ENCODE measurements around the gene FBN1. TPM values are rescaled to one million over a fixed set of nuclear protein-coding genes. Genes with fewer than 3 reads are reported as not detected.

Gene FBN1
- total RNA-seq, 1 experiment from 2014 or later = 0.43 TPM

GRCh38 chr15:48631176-48631770, 14.2 kb downstream of the FBN1 start:
- no peak for DNase-seq
- no peak for TF ChIP-seq CTCF (IDR thresholded peaks at IDR 0.05; ENCODE audit: insufficient read depth in 1 of 2, low read depth in 1 of 2, low read length in 1 of 2, severe bottlenecking in 1 of 2, unreplicated experiment in 1 of 2)
- no peak overlapping the region for H3K4me3 ChIP-seq (ENCODE audit: low read depth, low read length)
- ChIA-PET POLR2A (no interaction called here), CTCF (no interaction called here)
- H3K36me3 ChIP-seq (ENCODE audit: control insufficient read depth, insufficient read depth, low read length) = no peaks in the 10 kb centered on the region
- no peaks in the 10 kb centered on the region for H3K9me3 ChIP-seq
- no TSS peak for BruUV-seq (replicated peaks)
- no peak overlapping the region for H3K4me3 Mint-ChIP-seq (ENCODE audit: unreplicated experiment)
- H3K4me1 Mint-ChIP-seq (ENCODE audit: low read depth, unreplicated experiment) = no peaks in the 10 kb centered on the region
- no peaks in the 10 kb centered on the region for H3K36me3 Mint-ChIP-seq (ENCODE audit: insufficient read depth, unreplicated experiment)
- peaks cover 14% of the 10 kb centered on the region for H3K27me3 Mint-ChIP-seq (ENCODE audit: insufficient read depth, unreplicated experiment)
- no peaks in the 10 kb centered on the region for H3K4me1 ChIP-seq
- H3K27me3 ChIP-seq (replicated peaks; ENCODE audit: control insufficient read depth, insufficient read depth, low read length) = no peaks in the 10 kb centered on the region; the same call in 1 of the 2 replicates
- no peaks in the 10 kb centered on the region for H3K9me3 Mint-ChIP-seq (ENCODE audit: unreplicated experiment)
- H3K27ac Mint-ChIP-seq (ENCODE audit: unreplicated experiment) = no peak overlapping the region
- intact Hi-C loops (cut with micrococcal nuclease; ENCODE audit: unreplicated experiment) = no loop called here

GRCh38 chr15:48630245-48630644, 15.3 kb downstream of the FBN1 start:
- no peaks in the 10 kb centered on the region for H3K9me3 ChIP-seq
- no peaks in the 10 kb centered on the region for H3K4me1 ChIP-seq
- intact Hi-C loops (cut with micrococcal nuclease; ENCODE audit: unreplicated experiment) = no loop called here
- BruUV-seq (replicated peaks) = no TSS peak
- peaks cover 14% of the 10 kb centered on the region for H3K27me3 Mint-ChIP-seq (ENCODE audit: insufficient read depth, unreplicated experiment)
- no peaks in the 10 kb centered on the region for H3K9me3 Mint-ChIP-seq (ENCODE audit: unreplicated experiment)
- H3K27me3 ChIP-seq (replicated peaks; ENCODE audit: control insufficient read depth, insufficient read depth, low read length) = no peaks in the 10 kb centered on the region; the same call in 1 of the 2 replicates
- no peak for TF ChIP-seq CTCF (IDR thresholded peaks at IDR 0.05; ENCODE audit: insufficient read depth in 1 of 2, low read depth in 1 of 2, low read length in 1 of 2, severe bottlenecking in 1 of 2, unreplicated experiment in 1 of 2)
- ChIA-PET CTCF (no interaction called here), POLR2A (no interaction called here)
- no peaks in the 10 kb centered on the region for H3K4me1 Mint-ChIP-seq (ENCODE audit: low read depth, unreplicated experiment)
- no peak for DNase-seq
- no peaks in the 10 kb centered on the region for H3K36me3 Mint-ChIP-seq (ENCODE audit: insufficient read depth, unreplicated experiment)
- no peak overlapping the region for H3K4me3 Mint-ChIP-seq (ENCODE audit: unreplicated experiment)
- no peak overlapping the region for H3K27ac Mint-ChIP-seq (ENCODE audit: unreplicated experiment)
- H3K4me3 ChIP-seq (ENCODE audit: low read depth, low read length) = no peak overlapping the region
- no peaks in the 10 kb centered on the region for H3K36me3 ChIP-seq (ENCODE audit: control insufficient read depth, insufficient read depth, low read length)

GRCh38 chr15:48628832-48629231, 16.7 kb downstream of the FBN1 start:
- TF ChIP-seq CTCF (IDR thresholded peaks at IDR 0.05; ENCODE audit: insufficient read depth in 1 of 2, low read depth in 1 of 2, low read length in 1 of 2, severe bottlenecking in 1 of 2, unreplicated experiment in 1 of 2) = no peak
- DNase-seq = no peak
- Histone ChIP-seq H3K4me3 (ENCODE audit: low read depth, low read length) (no peak overlapping the region), H3K36me3 (ENCODE audit: control insufficient read depth, insufficient read depth, low read length) (no peaks in the 10 kb centered on the region), H3K4me1 (no peaks in the 10 kb centered on the region), H3K9me3 (no peaks in the 10 kb centered on the region), H3K27me3 (replicated peaks; ENCODE audit: control insufficient read depth, insufficient read depth, low read length) (no peaks in the 10 kb centered on the region; the same call in 1 of the 2 replicates)
- BruUV-seq (replicated peaks) = no TSS peak
- Mint-ChIP-seq H3K4me1 (ENCODE audit: low read depth, unreplicated experiment) (no peaks in the 10 kb centered on the region), H3K9me3 (ENCODE audit: unreplicated experiment) (no peaks in the 10 kb centered on the region), H3K27me3 (ENCODE audit: insufficient read depth, unreplicated experiment) (peaks cover 9% of the 10 kb centered on the region), H3K4me3 (ENCODE audit: unreplicated experiment) (no peak overlapping the region), H3K36me3 (ENCODE audit: insufficient read depth, unreplicated experiment) (no peaks in the 10 kb centered on the region), H3K27ac (ENCODE audit: unreplicated experiment) (no peak overlapping the region)
- ChIA-PET POLR2A (no interaction called here), CTCF (no interaction called here)
- intact Hi-C loops (cut with micrococcal nuclease; ENCODE audit: unreplicated experiment) = no loop called here
